PC-9 (cell line): Measurements from ENCODE around the gene RPS3A. TPM values are rescaled to one million over a fixed set of nuclear protein-coding genes. Genes with fewer than 3 reads are reported as not detected.

Source experiments
- BruUV-seq: library from RNA; stranded (reverse); fragments of 400-500 nt; replicated peaks from 2 replicates; lab custom pipeline; 2021; lab: Mats Ljungman, UMichigan
- CTCF ChIA-PET: fragments of 300-600 bp; sonication (Branson Sonifier 250); formaldehyde crosslinking; loops from one replicate; lab custom pipeline; 2022; ENCODE audit warnings: antibody characterized with exemption; lab: Charles Lee
- POLR2A ChIA-PET: fragments of 300-600 bp; sonication (Branson Sonifier 250); formaldehyde crosslinking; loops from one replicate; lab custom pipeline; 2022; ENCODE audit warnings: antibody characterized with exemption; ENCODE audit not compliant: unreplicated experiment; lab: Charles Lee
- DNase-seq, 2 experiments: peaks; one replicate each; pipeline versions ENCODE4 v3.0.0 to v3.0.0-alpha.2; 2015 to 2022; ENCODE audit warnings: mixed read lengths in 1 of 2
- H2AFZ ChIP-seq: fragments of 200-600 bp; sonication (generic); 2 replicates; pipeline ENCODE4 v1.8.1; 2017; ENCODE audit warnings: antibody characterized with exemption
- H3F3A ChIP-seq: fragments of 200-600 bp; sonication (generic); 2 replicates; pipeline ENCODE4 v1.8.1; 2017; ENCODE audit warnings: antibody characterized with exemption, mild to moderate bottlenecking, low read depth; ENCODE audit not compliant: insufficient read depth
- H3K27ac ChIP-seq: fragments of 200-600 bp; sonication (generic); 2 replicates; pipeline ENCODE4 v1.6.1; 2016; ENCODE audit warnings: mixed run types
- H3K27me3 ChIP-seq: fragments of 200-600 bp; sonication (generic); 2 replicates; pipeline ENCODE4 v1.6.1; 2016; ENCODE audit warnings: low read depth, mixed run types; ENCODE audit not compliant: insufficient read depth
- H3K36me3 ChIP-seq: fragments of 200-600 bp; sonication (generic); 2 replicates; pipeline ENCODE4 v1.6.1; 2016; ENCODE audit warnings: low read depth, mixed run types
- H3K4me1 ChIP-seq: fragments of 200-600 bp; sonication (generic); replicated peaks from 2 replicates; pipeline ENCODE4 v1.6.1; 2016; ENCODE audit warnings: mixed run types; ENCODE audit not compliant: insufficient read depth
- H3K4me2 ChIP-seq: fragments of 200-600 bp; sonication (generic); 2 replicates; pipeline ENCODE4 v1.6.1; 2017; ENCODE audit warnings: mixed run types
- H3K4me3 ChIP-seq: fragments of 200-600 bp; sonication (generic); 2 replicates; pipeline ENCODE4 v1.6.1; 2016; ENCODE audit warnings: mixed run types
- H3K79me2 ChIP-seq: fragments of 200-600 bp; sonication (generic); 2 replicates; pipeline ENCODE4 v1.6.1; 2017; ENCODE audit warnings: low read depth, mixed run types
- H3K9me2 ChIP-seq: fragments of 200-600 bp; sonication (generic); 2 replicates; pipeline ENCODE4 v1.8.1; 2017; ENCODE audit warnings: mild to moderate bottlenecking; ENCODE audit not compliant: insufficient read depth
- H3K9me3 ChIP-seq: fragments of 200-600 bp; sonication (generic); 2 replicates; pipeline ENCODE4 v1.8.1; 2016; ENCODE audit warnings: low read depth; ENCODE audit not compliant: insufficient read depth
- H4K20me1 ChIP-seq: fragments of 200-600 bp; sonication (generic); 2 replicates; pipeline ENCODE4 v1.8.1; 2017; ENCODE audit not compliant: insufficient read depth
- CTCF ChIP-seq: fragments of 200-600 bp; sonication (generic); conservative IDR thresholded peaks from 2 replicates; pipeline ENCODE4 v1.6.1; 2017; ENCODE audit warnings: mixed run types, antibody characterized with exemption, mild to moderate bottlenecking, moderate library complexity
- EZH2 ChIP-seq: fragments of 200-600 bp; sonication (generic); IDR thresholded peaks from 2 replicates; pipeline ENCODE4 v1.8.0; 2017; ENCODE audit warnings: antibody characterized with exemption, low read depth
- intact Hi-C: fragments of 100-400 bp; cut with micrococcal nuclease; formaldehyde crosslinking; loops from one replicate; pipeline ENCODE4 v1.10.0; 2022; ENCODE audit not compliant: unreplicated experiment
- total RNA-seq: library from RNA; stranded (reverse); gene quantifications from 2 replicates; pipeline ENCODE4 v1.2.3, GENCODE V29; 2021

The RPS3A gene
- total RNA-seq, 1 experiment from 2014 or later: 1,663 TPM

GRCh38 chr4:151150821-151151580 lies 51.6 kb downstream of the RPS3A start:
- no peak for DNase-seq
- no peak overlapping the region for H3K4me2 ChIP-seq
- no peaks in the 10 kb centered on the region for H4K20me1 ChIP-seq
- H3F3A ChIP-seq: no peaks in the 10 kb centered on the region
- H3K27me3 ChIP-seq: no peaks in the 10 kb centered on the region
- intact Hi-C loops: no loop called here
- no peaks in the 10 kb centered on the region for H3K9me2 ChIP-seq
- ChIA-PET CTCF (no interaction called here), POLR2A (no interaction called here)
- no peaks in the 10 kb centered on the region for H3K79me2 ChIP-seq
- no TSS peak for BruUV-seq
- H3K9me3 ChIP-seq: no peaks in the 10 kb centered on the region
- no peak for TF ChIP-seq CTCF
- TF ChIP-seq EZH2: no peak
- no peaks in the 10 kb centered on the region for H3K4me1 ChIP-seq
- H3K36me3 ChIP-seq: no peaks in the 10 kb centered on the region
- no peak overlapping the region for H3K4me3 ChIP-seq
- H3K27ac ChIP-seq: no peak overlapping the region
- no peak overlapping the region for H2AFZ ChIP-seq

GRCh38 chr4:151152028-151152427 lies 52.6 kb downstream of the RPS3A start:
- H3K9me2 ChIP-seq: no peaks in the 10 kb centered on the region
- TF ChIP-seq CTCF (no peak), EZH2 (no peak)
- no peaks in the 10 kb centered on the region for H3K27me3 ChIP-seq
- no peaks in the 10 kb centered on the region for H3K79me2 ChIP-seq
- H3K4me3 ChIP-seq: no peak overlapping the region
- no peaks in the 10 kb centered on the region for H4K20me1 ChIP-seq
- no peaks in the 10 kb centered on the region for H3K4me1 ChIP-seq
- ChIA-PET POLR2A (no interaction called here), CTCF (no interaction called here)
- H2AFZ ChIP-seq: no peak overlapping the region
- no TSS peak for BruUV-seq
- no peaks in the 10 kb centered on the region for H3F3A ChIP-seq
- no peaks in the 10 kb centered on the region for H3K36me3 ChIP-seq
- H3K27ac ChIP-seq: no peak overlapping the region
- H3K4me2 ChIP-seq: no peak overlapping the region
- no peak for DNase-seq
- no peaks in the 10 kb centered on the region for H3K9me3 ChIP-seq
- intact Hi-C loops: no loop called here

- no peaks in the 10 kb centered on the region for H3K4me1 ChIP-seq
- H3K79me2 ChIP-seq: no peaks in the 10 kb centered on the region
- intact Hi-C loops: no loop called here
- DNase-seq: no peak
- H2AFZ ChIP-seq: no peak overlapping the region
- TF ChIP-seq EZH2 (no peak), CTCF (no peak)
- no peaks in the 10 kb centered on the region for H4K20me1 ChIP-seq
- H3K9me3 ChIP-seq: no peaks in the 10 kb centered on the region
- no peaks in the 10 kb centered on the region for H3K36me3 ChIP-seq
- no peaks in the 10 kb centered on the region for H3F3A ChIP-seq
- no peaks in the 10 kb centered on the region for H3K9me2 ChIP-seq
- ChIA-PET POLR2A (no interaction called here), CTCF (no interaction called here)
- no peak overlapping the region for H3K4me2 ChIP-seq
- H3K27me3 ChIP-seq: no peaks in the 10 kb centered on the region
- no peak overlapping the region for H3K27ac ChIP-seq
- H3K4me3 ChIP-seq: no peak overlapping the region
- no TSS peak for BruUV-seq
These were observed 54.2 kb downstream of the RPS3A start for GRCh38 chr4:151153585-151153984.

Other genes with a start within 250 kb of the RPS3A start
- gene LRBA, start 84.3 kb upstream of the RPS3A start, total RNA-seq: 77.4 and 84.5 TPM in 2 replicates
- gene PRSS48, start 177.5 kb downstream of the RPS3A start, total RNA-seq: not detected in 2 replicates
- gene SH3D19, start 226.0 kb downstream of the RPS3A start, total RNA-seq: 40.0 and 41.7 TPM in 2 replicates